CD4-positive, alpha-beta T cell (primary cell): Measurements from ENCODE around the gene SENP7. TPM values are rescaled to one million over a fixed set of nuclear protein-coding genes. Genes with fewer than 3 reads are reported as not detected.

Experiments
- ATAC-seq: fragments of 200-7000 bp; cut with Tn5 transposase; one replicate; pipeline ENCODE4 v1.10.0; 2022; ENCODE audit warnings: mild to moderate bottlenecking; ENCODE audit not compliant: poor library complexity
- CTCF ChIA-PET: fragments of 350-600 bp; sonication (Branson Sonifier 250); formaldehyde crosslinking; loops from one replicate; lab custom pipeline; 2021; ENCODE audit warnings: antibody characterized with exemption, inconsistent platforms; lab: Charles Lee
- POLR2A ChIA-PET: fragments of 350-600 bp; sonication (Branson Sonifier 250); formaldehyde crosslinking; loops from one replicate; lab custom pipeline; 2021; ENCODE audit warnings: antibody characterized with exemption, inconsistent platforms; lab: Charles Lee
- DNase-seq, 14 experiments: peaks; one replicate each; pipeline ENCODE4 v3.0.0-alpha.2; 2013 to 2020; ENCODE audit warnings: mixed read lengths in 2 of 14
- H3K27ac ChIP-seq, 2 donors: one replicate each; pipeline versions ENCODE4 v1.5.1 to v1.7.0; 2013; ENCODE audit warnings: low read length in 2 of 2, low read depth in 1 of 2, mild to moderate bottlenecking in 1 of 2
- H3K27me3 ChIP-seq, 2 experiments: 1 replicate in 1 of 2; 2 replicates in 1 of 2; pipeline versions ENCODE4 v1.6.1 to v1.7.0; 2013; ENCODE audit warnings: low read length in 2 of 2, control low read depth in 1 of 2, mild to moderate bottlenecking in 1 of 2, moderate library complexity in 1 of 2; ENCODE audit not compliant: insufficient read depth in 2 of 2, control insufficient read depth in 1 of 2
- H3K36me3 ChIP-seq: one replicate; pipeline ENCODE4 v1.6.1; 2013; ENCODE audit warnings: low read length, control low read depth; ENCODE audit not compliant: insufficient read depth
- H3K4me1 ChIP-seq: one replicate; pipeline ENCODE4 v1.6.1; 2013; ENCODE audit warnings: low read length, control low read depth; ENCODE audit not compliant: insufficient read depth
- H3K4me3 ChIP-seq: one replicate; pipeline ENCODE4 v1.5.1; 2013; ENCODE audit warnings: mild to moderate bottlenecking, low read length, moderate library complexity
- H3K9me3 ChIP-seq, 2 experiments: 1 replicate in 1 of 2; 2 replicates in 1 of 2; pipeline versions ENCODE4 v1.6.1 to v1.7.0; 2013; ENCODE audit warnings: low read length in 2 of 2, mild to moderate bottlenecking in 2 of 2, control low read depth in 1 of 2, moderate library complexity in 1 of 2; ENCODE audit not compliant: control insufficient read depth in 1 of 2, insufficient read depth in 1 of 2
- H3K27ac Mint-ChIP-seq: one replicate; pipeline ENCODE4 v1.8.0; 2020; ENCODE audit warnings: mixed read lengths
- H3K27me3 Mint-ChIP-seq: one replicate; pipeline ENCODE4 v1.8.0; 2021; ENCODE audit warnings: mixed read lengths
- H3K36me3 Mint-ChIP-seq: one replicate; pipeline ENCODE4 v1.8.0; 2021; ENCODE audit warnings: low read depth, mixed read lengths
- H3K4me1 Mint-ChIP-seq: one replicate; pipeline ENCODE4 v1.8.0; 2021; ENCODE audit warnings: low read depth, mixed read lengths
- H3K4me3 Mint-ChIP-seq: one replicate; pipeline ENCODE4 v1.8.0; 2020; ENCODE audit warnings: mild to moderate bottlenecking, mixed read lengths
- H3K9me3 Mint-ChIP-seq: one replicate; pipeline ENCODE4 v1.8.0; 2020; ENCODE audit warnings: mixed read lengths
- CTCF ChIP-seq: fragments of 200-600 bp; IDR thresholded peaks from one replicate; pipeline ENCODE4 v1.8.0; 2022; ENCODE audit warnings: antibody characterized with exemption, mild to moderate bottlenecking
- intact Hi-C, 2 experiments: fragments of 100-400 bp; cut with DNase I in 1 of 2; cut with micrococcal nuclease in 1 of 2; formaldehyde crosslinking; loops; one replicate each; pipeline versions ENCODE4 v1.15.1 to v1.9.0; 2023 to 2025; cut with DNase I, micrococcal nuclease
- total RNA-seq, 174 experiments: library from RNA in 2 of 174; stranded (reverse) in 2 of 174; gene quantifications; one replicate each; pipeline ENCODE4 v1.2.3 and lab custom pipeline; 2021 to 2026

Gene SENP7
- total RNA-seq, 2 experiments from 2014 or later: 37.5 to 39.3 TPM

- intact Hi-C loops: no loop called here
- Histone ChIP-seq H3K9me3 (no peaks in the 10 kb centered on the region), H3K27me3 (no peaks in the 10 kb centered on the region), H3K4me3 (no peak overlapping the region), H3K36me3 (no peaks in the 10 kb centered on the region), H3K27ac (no peak overlapping the region), H3K4me1 (peaks cover 22% of the 10 kb centered on the region)
- POLR2A ChIA-PET: interaction anchor here (2.7 kb wide), 1 partner anchor 28 kb away, joined by 8 read pairs; the partner anchor contains the start of gene TRMT10C
- Mint-ChIP-seq H3K27me3 (no peaks in the 10 kb centered on the region), H3K4me1 (peaks cover 43% of the 10 kb centered on the region), H3K36me3 (no peaks in the 10 kb centered on the region), H3K27ac (peak overlapping the region; percentile 85), H3K9me3 (no peaks in the 10 kb centered on the region), H3K4me3 (no peak overlapping the region)
- DNase-seq (no peak), ATAC-seq (no peak)
- CTCF ChIA-PET: interaction anchor here (1.6 kb wide), 1 partner anchor 41 kb away, joined by 3 read pairs; the partner anchor contains the start of gene PCNP
- TF ChIP-seq CTCF: no peak
Measured at GRCh38 chr3:101532783-101533602, 20.0 kb upstream of the SENP7 start.

GRCh38 chr3:101531473-101532086 lies 18.6 kb upstream of the SENP7 start:
- DNase-seq: peak in 3 of 14 experiments; percentile 39 to 56 (median 49)
- Mint-ChIP-seq H3K27me3 (no peaks in the 10 kb centered on the region), H3K4me3 (peak overlapping the region; percentile 4), H3K27ac (peak overlapping the region; percentile 85), H3K4me1 (peaks cover 52% of the 10 kb centered on the region), H3K9me3 (no peaks in the 10 kb centered on the region), H3K36me3 (no peaks in the 10 kb centered on the region)
- H3K27ac ChIP-seq: peak overlapping the region in 1 of 2 donors; percentile 61
- ChIA-PET POLR2A (interaction anchor here (0.6 to 2.9 kb wide), 6 partner anchors 11 to 42 kb away, joined by 3 to 72 read pairs (median 12); partner anchors contain the start of genes PCNP, SENP7 and TRMT10C), CTCF (interaction anchor here (1.6 kb wide), 1 partner anchor 42 kb away, joined by 3 read pairs; the partner anchor contains the start of gene PCNP)
- no peaks in the 10 kb centered on the region for H3K27me3 ChIP-seq
- no peaks in the 10 kb centered on the region for H3K36me3 ChIP-seq
- H3K4me3 ChIP-seq: no peak overlapping the region
- TF ChIP-seq CTCF: no peak
- H3K4me1 ChIP-seq: peaks cover 22% of the 10 kb centered on the region
- ATAC-seq: peak; percentile 71
- intact Hi-C loops: loop anchor here in 1 of 2 experiments (1.0 to 2.0 kb wide), 2 partner anchors 10 to 19 kb away; partner anchors contain the start of gene SENP7
- H3K9me3 ChIP-seq: no peaks in the 10 kb centered on the region

GRCh38 chr3:101530686-101531047 lies 17.7 kb upstream of the SENP7 start:
- Histone ChIP-seq H3K27ac (peak overlapping the region; percentile 47 to 61), H3K36me3 (no peaks in the 10 kb centered on the region), H3K4me1 (peaks cover 22% of the 10 kb centered on the region), H3K9me3 (peaks cover 0 to 2% of the 10 kb centered on the region in 2 experiments), H3K4me3 (no peak overlapping the region), H3K27me3 (no peaks in the 10 kb centered on the region)
- peak; percentile 77 for ATAC-seq
- H3K9me3 Mint-ChIP-seq: no peaks in the 10 kb centered on the region
- no peaks in the 10 kb centered on the region for H3K27me3 Mint-ChIP-seq
- DNase-seq: peak in 3 of 14 experiments; percentile 31 to 53 (median 34)
- peaks cover 52% of the 10 kb centered on the region for H3K4me1 Mint-ChIP-seq
- CTCF ChIA-PET: interaction anchor here (0.6 to 1.2 kb wide), 2 partner anchors 12 to 34 kb away, joined by 3 to 4 read pairs; no protein-coding TSS in a partner anchor
- TF ChIP-seq CTCF: no peak
- H3K4me3 Mint-ChIP-seq: peak overlapping the region; percentile 11
- no peaks in the 10 kb centered on the region for H3K36me3 Mint-ChIP-seq
- POLR2A ChIA-PET: interaction anchor here (0.6 to 2.9 kb wide), 10 partner anchors 8 to 43 kb away, joined by 3 to 72 read pairs (median 6); partner anchors contain the start of genes PCNP, SENP7 and TRMT10C
- intact Hi-C loops: loop anchor here in 1 of 2 experiments (1.0 to 2.0 kb wide), 2 partner anchors 9 to 18 kb away; partner anchors contain the start of gene SENP7
- peak overlapping the region; percentile 85 for H3K27ac Mint-ChIP-seq
